ENCODE data around the gene PPM1H.

The PPM1H gene

GRCh38 chr12:62647586-62647985, 287.4 kb downstream of the PPM1H start:
- DNase-seq (ENCODE audit: low read depth) = no peak

GRCh38 chr12:62646566-62646965, 288.4 kb downstream of the PPM1H start:
- no peak for DNase-seq (ENCODE audit: low read depth)

GRCh38 chr12:62643486-62643885, 291.5 kb downstream of the PPM1H start:
- DNase-seq (ENCODE audit: low read depth) = no peak

- no peak for DNase-seq (ENCODE audit: low read depth)
Measured at GRCh38 chr12:62642486-62642885, 292.5 kb downstream of the PPM1H start.

GRCh38 chr12:62640910-62641448, 294.0 kb downstream of the PPM1H start:
- DNase-seq (ENCODE audit: low read depth) = no peak

- DNase-seq (ENCODE audit: low read depth) = no peak
Measured at GRCh38 chr12:62637679-62638078, 297.3 kb downstream of the PPM1H start.

GRCh38 chr12:62635649-62636048, 299.3 kb downstream of the PPM1H start:
- DNase-seq (ENCODE audit: low read depth) = no peak

- DNase-seq (ENCODE audit: low read depth) = no peak
Measured at GRCh38 chr12:62632411-62632918, 302.5 kb downstream of the PPM1H start.

- DNase-seq (ENCODE audit: low read depth) = no peak
Measured at GRCh38 chr12:62631471-62632410, 303.2 kb downstream of the PPM1H start.

GRCh38 chr12:62629971-62630739, 304.8 kb downstream of the PPM1H start:
- DNase-seq (ENCODE audit: low read depth) = no peak

GRCh38 chr12:62629413-62629812, 305.5 kb downstream of the PPM1H start:
- DNase-seq (ENCODE audit: low read depth) = no peak

- no peak for DNase-seq (ENCODE audit: low read depth)
Measured at GRCh38 chr12:62627181-62627580, 307.8 kb downstream of the PPM1H start.

- DNase-seq (ENCODE audit: low read depth) = no peak
Measured at GRCh38 chr12:62625228-62625627, 309.7 kb downstream of the PPM1H start.

GRCh38 chr12:62622177-62622576, 312.8 kb downstream of the PPM1H start:
- DNase-seq (ENCODE audit: low read depth) = no peak

- DNase-seq (ENCODE audit: low read depth) = no peak
Measured at GRCh38 chr12:62621101-62621638, 313.8 kb downstream of the PPM1H start.

GRCh38 chr12:62618930-62619329, 316.0 kb downstream of the PPM1H start:
- DNase-seq (ENCODE audit: low read depth) = no peak

GRCh38 chr12:62618319-62618718, 316.6 kb downstream of the PPM1H start:
- no peak for DNase-seq (ENCODE audit: low read depth)

- DNase-seq (ENCODE audit: low read depth) = no peak
Measured at GRCh38 chr12:62613081-62613480, 321.9 kb downstream of the PPM1H start.

GRCh38 chr12:62606654-62607053, 328.3 kb downstream of the PPM1H start:
- DNase-seq (ENCODE audit: low read depth) = no peak

GRCh38 chr12:62605981-62606380, 329.0 kb downstream of the PPM1H start:
- DNase-seq (ENCODE audit: low read depth) = no peak

GRCh38 chr12:62604871-62605270, 330.1 kb downstream of the PPM1H start:
- DNase-seq (ENCODE audit: low read depth) = no peak

- no peak for DNase-seq (ENCODE audit: low read depth)
Measured at GRCh38 chr12:62604373-62604772, 330.6 kb downstream of the PPM1H start.

GRCh38 chr12:62603811-62604098, 331.2 kb downstream of the PPM1H start:
- no peak for DNase-seq (ENCODE audit: low read depth)
